GM18858 (cell line): Measurements from ENCODE around the gene CD68.
"Not testable (repeated sequence)": the region's sequence is repeated elsewhere in the genome, so short reads cannot be mapped to it uniquely, and the experiment has no call there.

Source experiments
- ATAC-seq: cut with Tn5 transposase; IDR thresholded peaks from one replicate; pipeline ENCODE4 v1.9.1; 2021; ENCODE audit not compliant: unreplicated experiment

CD68 gene

GRCh38 chr17:7579834-7580603, 581 bp downstream of the CD68 start:
- no peak for ATAC-seq

GRCh38 chr17:7580604-7581575, 1.5 kb downstream of the CD68 start:
- no peak for ATAC-seq

DNA sequence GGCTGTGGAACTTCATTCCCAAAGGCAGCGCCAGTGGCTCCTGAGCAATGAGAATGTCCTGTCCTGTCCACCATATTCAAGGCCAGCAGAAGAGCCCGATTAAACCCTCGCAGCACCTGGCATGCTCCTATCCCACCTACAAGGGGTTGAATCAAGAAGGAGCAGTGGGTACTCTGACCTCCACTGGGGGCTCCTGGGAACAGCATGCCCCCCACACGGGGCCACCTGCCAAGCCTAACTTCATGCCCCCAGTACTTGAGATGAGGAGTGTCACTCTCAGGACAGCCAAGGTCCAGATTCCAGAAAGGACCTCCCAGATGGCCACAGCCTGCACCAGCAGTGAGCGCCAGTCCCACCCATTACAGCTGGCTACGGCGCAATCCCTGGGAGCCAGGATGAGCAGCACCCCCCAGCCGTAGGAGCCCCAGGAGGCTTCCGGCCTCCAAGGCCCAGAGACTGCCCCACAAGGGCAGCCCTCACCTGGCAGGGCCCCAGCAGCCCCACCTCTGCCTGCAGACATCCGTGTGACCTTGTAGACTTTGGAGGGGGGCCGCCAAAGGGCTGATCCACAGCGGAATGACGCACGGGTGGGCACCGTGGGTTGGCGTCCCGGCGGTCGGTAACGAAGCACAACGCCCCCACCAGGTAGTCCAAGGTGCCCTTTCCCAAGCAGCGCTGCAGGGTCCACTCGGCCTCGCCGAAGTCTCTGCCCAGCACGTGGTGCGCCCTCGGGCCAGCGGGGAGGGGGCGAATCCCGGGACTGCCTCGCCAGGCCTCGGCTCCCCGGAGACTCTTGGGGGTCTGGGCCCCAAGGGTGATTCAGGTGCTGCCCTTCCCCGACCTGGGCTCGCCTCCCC, 3.2 kb downstream of the CD68 start:
- no peak for ATAC-seq

DNA sequence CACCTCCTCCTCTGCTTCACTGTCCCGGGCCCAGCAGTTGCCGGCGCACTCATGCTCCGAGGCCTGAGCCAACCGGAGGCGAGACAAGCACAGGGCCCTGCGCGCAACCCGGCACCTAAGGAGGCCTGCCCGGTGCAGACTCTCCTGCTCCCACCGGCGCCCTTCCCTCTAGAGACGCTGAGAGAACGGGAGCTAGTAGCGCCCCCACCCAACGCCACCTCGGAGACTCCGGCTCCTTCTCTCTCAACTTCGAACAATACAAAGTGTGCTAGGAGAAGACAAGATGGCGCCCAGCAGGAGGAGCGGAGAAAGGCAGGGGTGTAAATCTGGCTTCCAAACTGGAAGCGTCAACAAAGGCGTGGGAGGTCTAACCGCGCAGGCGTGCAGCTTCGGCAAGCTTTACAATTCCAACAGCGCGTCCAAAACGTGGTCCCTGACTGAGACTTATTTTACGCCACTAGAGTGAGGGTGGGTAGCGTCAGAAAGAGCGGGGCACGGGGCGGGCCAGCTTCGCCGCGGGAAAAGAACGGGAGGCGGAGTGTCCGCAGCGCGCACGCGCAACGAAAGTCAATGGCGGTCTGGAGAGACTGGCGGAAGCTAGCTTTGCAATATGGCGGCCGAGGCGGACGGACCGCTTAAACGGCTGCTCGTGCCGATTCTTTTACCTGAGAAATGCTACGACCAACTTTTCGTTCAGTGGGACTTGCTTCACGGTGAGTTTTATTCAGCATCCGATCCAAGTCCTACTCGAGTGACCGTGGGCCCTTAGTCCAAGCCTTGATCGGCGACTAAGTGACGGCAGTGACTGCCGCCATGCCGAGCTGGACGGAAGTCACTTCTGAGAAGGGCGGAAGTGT, 4.0 kb downstream of the CD68 start, which contains the start of gene MPDU1:
TSS of gene MPDU1 (plus strand) at position 600 of the 857 bp plus-strand sequence. CDS start at position 611, 11 bp downstream.
- peak; percentile 46 for ATAC-seq

- no peak for ATAC-seq
These were observed 7.4 kb downstream of the CD68 start for GRCh38 chr17:7586673-7587419.

DNA sequence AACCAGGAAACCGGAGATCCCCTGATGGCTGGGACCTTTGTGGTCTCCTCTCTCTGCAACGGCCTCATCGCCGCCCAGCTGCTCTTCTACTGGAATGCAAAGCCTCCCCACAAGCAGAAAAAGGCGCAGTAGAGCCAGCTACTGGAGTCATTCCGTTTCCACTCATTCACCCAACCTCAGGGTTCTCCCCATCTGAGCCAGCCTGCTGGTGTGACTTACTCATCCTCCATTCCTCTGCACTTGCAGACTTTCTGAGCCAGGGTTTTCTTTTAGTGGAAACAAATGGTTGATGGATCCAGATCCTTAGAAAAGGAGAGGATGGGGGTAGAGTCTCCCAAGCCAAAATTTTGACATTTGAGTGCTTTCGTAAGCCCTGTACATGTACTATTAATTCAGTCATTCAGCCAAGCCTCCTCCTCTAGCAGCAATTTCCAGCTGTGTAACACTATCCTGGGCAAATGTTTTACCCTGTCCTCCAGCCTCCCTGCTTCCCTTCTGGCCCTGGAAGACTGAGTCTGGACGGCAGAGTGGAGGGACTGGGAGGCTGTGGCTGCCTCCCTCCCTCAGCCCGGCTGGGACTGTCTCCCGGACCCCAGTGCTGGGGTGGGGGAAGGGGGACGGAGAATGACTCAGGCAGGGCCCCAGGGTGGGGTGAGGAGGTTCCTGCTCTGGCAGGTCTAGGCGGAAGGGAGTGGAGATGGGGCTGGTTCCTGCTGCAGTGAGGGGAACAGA, 8.1 kb downstream of the CD68 start:
- ATAC-seq: no peak

DNA sequence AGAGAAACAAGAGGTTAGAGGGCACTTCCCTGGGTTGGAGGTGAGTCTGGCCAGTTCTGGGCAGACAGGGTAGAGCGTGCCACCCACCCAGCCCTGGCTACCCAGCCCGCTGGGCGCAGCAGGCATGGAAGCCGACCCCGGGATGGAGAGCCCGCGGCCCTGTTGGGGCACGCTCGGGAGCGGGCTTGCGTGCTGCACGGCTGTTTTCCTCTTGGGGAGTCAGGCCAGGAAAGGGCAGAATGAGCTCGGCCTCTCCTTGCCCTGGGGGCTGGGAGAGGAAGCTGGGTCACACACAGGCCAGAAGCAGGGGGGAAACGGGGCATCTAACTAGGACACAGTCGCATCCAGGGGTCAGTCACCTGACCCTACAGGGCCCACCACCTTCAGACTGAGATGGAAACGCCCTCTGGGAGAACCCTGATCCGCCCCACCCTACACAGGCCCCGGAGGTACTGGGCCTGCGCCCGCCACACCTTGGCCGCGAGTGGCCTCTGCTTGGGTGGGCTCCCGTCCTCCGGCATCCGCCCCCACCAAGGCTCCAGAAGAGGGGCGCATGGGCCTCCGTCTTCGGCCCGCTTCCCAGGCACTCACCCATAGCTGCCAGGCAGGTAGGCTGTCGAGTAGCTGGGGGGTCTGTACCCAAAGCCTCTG, 9.2 kb downstream of the CD68 start:
- no peak for ATAC-seq

- ATAC-seq: no peak
These were observed 9.9 kb downstream of the CD68 start for GRCh38 chr17:7589204-7589868.

GRCh38 chr17:7589891-7590691, 10.7 kb downstream of the CD68 start, which contains the start of gene SOX15:
TSS of gene SOX15 (minus strand) at chr17:7590094. CDS start at chr17:7589676, 418 bp downstream.
- ATAC-seq: no peak

GRCh38 chr17:7590743-7591142, 11.3 kb downstream of the CD68 start:
- no peak for ATAC-seq

DNA sequence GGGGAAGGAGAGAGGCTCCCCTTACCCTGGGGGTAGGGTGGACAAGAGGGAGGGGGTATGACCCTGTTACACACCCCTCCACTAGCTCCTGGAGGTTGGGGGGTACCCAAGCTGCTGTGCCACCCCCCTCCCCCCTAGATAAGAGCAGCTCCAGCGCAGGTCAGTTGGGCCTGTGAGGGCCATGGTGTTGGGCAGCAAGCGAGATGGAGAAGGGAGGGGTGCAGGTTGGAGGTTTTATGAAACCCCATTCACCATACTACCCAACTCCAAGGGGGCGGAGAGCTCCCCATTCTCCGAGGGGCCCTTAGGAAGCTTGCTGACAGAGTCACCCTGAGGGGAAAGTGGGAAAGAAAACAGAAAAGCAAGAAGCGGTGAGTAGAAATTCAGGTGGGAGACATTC, 12.2 kb downstream of the CD68 start:
- ATAC-seq: no peak

DNA sequence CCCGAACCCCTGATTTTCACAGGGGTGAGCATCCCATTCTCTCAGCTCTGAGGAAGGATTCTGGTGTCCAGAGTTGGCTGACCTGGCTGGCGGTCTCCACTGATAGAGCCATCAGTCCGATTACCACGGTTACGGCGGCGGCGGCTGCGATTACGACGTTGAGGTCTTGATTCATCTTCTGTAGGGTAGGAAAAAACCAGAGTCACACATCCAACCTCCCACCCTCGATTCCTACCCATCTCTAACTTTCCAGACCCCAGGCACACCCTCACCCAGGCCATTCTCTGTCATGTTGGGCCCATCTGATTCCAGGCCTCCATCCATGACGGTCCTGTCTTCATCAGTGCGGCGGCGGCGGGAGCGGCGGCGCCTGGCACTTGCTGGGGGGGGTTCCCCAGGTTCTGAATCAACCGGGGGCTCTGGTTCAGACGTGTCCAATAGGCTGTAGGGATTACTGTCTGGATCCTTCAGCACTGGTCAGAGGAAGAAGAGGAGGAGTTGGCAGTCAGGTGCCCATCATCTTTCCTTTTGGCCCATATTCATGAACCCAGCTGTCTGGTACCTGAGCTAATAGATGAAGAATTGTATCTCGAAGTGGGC, 13.1 kb downstream of the CD68 start:
- ATAC-seq: no peak

DNA sequence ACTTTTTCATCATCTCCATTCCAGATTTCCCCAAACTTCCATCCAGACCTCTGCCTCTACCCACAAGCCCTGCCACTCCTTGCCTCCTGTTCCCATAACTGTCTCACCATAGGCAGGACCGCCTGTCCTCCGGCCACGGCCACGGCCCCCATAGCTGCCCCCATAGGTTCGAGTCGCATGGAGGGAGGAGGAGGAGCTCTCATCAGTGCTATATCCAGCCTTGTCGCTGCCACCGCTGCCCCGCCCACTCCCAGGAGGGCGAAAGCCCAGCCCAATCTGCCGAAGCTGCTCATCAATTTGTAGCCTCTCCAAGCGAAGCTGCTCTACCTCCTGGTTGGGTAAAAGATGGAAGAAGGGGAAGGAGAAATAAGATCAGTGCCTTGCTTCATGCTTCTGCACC, 13.9 kb downstream of the CD68 start:
- ATAC-seq: no peak

- not testable (repeated sequence) for ATAC-seq
These were observed 18.1 kb downstream of the CD68 start for GRCh38 chr17:7597561-7597960.

- ATAC-seq: no peak
These were observed 26.8 kb downstream of the CD68 start for GRCh38 chr17:7606280-7606679.

DNA sequence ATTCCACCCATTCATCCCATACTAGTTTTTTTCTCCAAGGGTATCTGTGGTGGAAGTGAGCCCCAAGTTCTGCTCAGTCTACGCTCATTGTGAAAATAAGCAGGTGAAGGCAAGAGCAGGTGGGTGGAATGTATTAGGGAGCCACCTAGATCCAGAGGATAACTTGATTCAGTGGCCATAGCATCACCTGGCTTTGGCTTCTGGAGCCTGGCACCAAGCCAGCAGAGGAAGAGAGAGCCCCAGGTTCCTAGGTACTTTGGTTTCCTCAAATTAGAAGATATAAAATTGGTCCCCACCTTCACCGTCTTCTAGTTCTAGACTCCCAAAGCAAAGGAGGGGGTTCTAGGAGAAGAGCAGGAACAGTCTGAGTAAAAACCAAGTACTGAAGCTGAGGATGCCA, 31.2 kb downstream of the CD68 start:
- ATAC-seq: no peak
